GM15510 (cell line): ENCODE measurements around the gene CCNQ.

ENCODE experiments used
- POLR2A ChIP-seq: IDR thresholded peaks from 3 replicates; pipeline ENCODE4 v1.6.1; 2011; ENCODE audit warnings: borderline replicate concordance; ENCODE audit not compliant: insufficient read length; ENCODE audit errors: extremely low read depth

CCNQ gene

GRCh38 chrX:153595859-153596857, 2.8 kb downstream of the CCNQ start:
- no peak for TF ChIP-seq POLR2A

GRCh38 chrX:153595387-153595786, 3.6 kb downstream of the CCNQ start:
- TF ChIP-seq POLR2A, result no peak

- no peak for TF ChIP-seq POLR2A
Measured at GRCh38 chrX:153593811-153594500, 5.0 kb downstream of the CCNQ start.

- no peak for TF ChIP-seq POLR2A
Measured at GRCh38 chrX:153592966-153593688, 5.8 kb downstream of the CCNQ start.

GRCh38 chrX:153592091-153592833, 6.7 kb downstream of the CCNQ start:
- TF ChIP-seq POLR2A, result no peak

GRCh38 chrX:153590961-153591956, 7.7 kb downstream of the CCNQ start:
- no peak for TF ChIP-seq POLR2A

GRCh38 chrX:153588782-153589446, 10.0 kb downstream of the CCNQ start:
- TF ChIP-seq POLR2A, result no peak

GRCh38 chrX:153588021-153588781, 10.7 kb downstream of the CCNQ start:
- TF ChIP-seq POLR2A, result no peak

- TF ChIP-seq POLR2A, result no peak
Measured at GRCh38 chrX:153587342-153587741, 11.6 kb downstream of the CCNQ start.

- TF ChIP-seq POLR2A, result no peak
Measured at GRCh38 chrX:153585827-153586226, 13.1 kb downstream of the CCNQ start.

- no peak for TF ChIP-seq POLR2A
Measured at GRCh38 chrX:153583433-153583832, 15.5 kb downstream of the CCNQ start.

- peak; percentile 14 for TF ChIP-seq POLR2A
Measured at GRCh38 chrX:153582896-153583295, 16.0 kb downstream of the CCNQ start.

GRCh38 chrX:153580700-153581386, 18.1 kb downstream of the CCNQ start:
- TF ChIP-seq POLR2A, result no peak
